ENCODE data around the gene FHOD1. TPM values are rescaled to one million over a fixed set of nuclear protein-coding genes. Genes with fewer than 3 reads are reported as not detected.

FHOD1 gene
- total and polyA plus RNA-seq, 2 of the 13 experiments (the other 11 are each of a cell fraction or from before 2014, with no cell fraction given), result 20.0 to 20.8 TPM

- TF ChIP-seq PRDM4 (CRISPR knock-in tag; IDR thresholded peaks at IDR 0.05; ENCODE audit: borderline replicate concordance), result peak; percentile 85; the same call in 1 of the 2 replicates
- no peak; the same call in 1 of the 2 replicates for TF ChIP-seq USF2 (IDR thresholded peaks at IDR 0.05; ENCODE audit: low read depth, low read length)
- TF ChIP-seq USF2 (CRISPR knock-in tag; IDR thresholded peaks at IDR 0.05; ENCODE audit: borderline replicate concordance), result peak; percentile 95
- peak; percentile 89 for TF ChIP-seq ZNF704 (CRISPR knock-in tag; IDR thresholded peaks at IDR 0.05; ENCODE audit: borderline replicate concordance)
- TF ChIP-seq ZNF607 (CRISPR knock-in tag; IDR thresholded peaks at IDR 0.05; ENCODE audit: borderline replicate concordance), result peak; percentile 64; the same call in 1 of the 2 replicates
- TF ChIP-seq FOXP1 (IDR thresholded peaks at IDR 0.05), result no peak
- no peak for TF ChIP-seq FOXP1 (CRISPR knock-in tag; IDR thresholded peaks at IDR 0.05)
- TF ChIP-seq ZBTB34 (CRISPR knock-in tag; IDR thresholded peaks at IDR 0.05), result peak; percentile 82
- peak; percentile 11; the same call in 1 of the 2 replicates for TF ChIP-seq PBX2 (CRISPR knock-in tag; IDR thresholded peaks at IDR 0.05)
- TF ChIP-seq HNF1A (IDR thresholded peaks at IDR 0.05; ENCODE audit: low read depth), result no peak
- TF ChIP-seq HNF1A (CRISPR knock-in tag; IDR thresholded peaks at IDR 0.05; ENCODE audit: borderline replicate concordance), result peak; percentile 88
- TF ChIP-seq ZNF121 (CRISPR knock-in tag; IDR thresholded peaks at IDR 0.05), result peak; percentile 57
- no peak for TF ChIP-seq TRAFD1 (CRISPR knock-in tag; IDR thresholded peaks at IDR 0.05; ENCODE audit: borderline replicate concordance)
Observed at GRCh38 chr16:67246081-67246755, 1.1 kb downstream of the FHOD1 start (continued).
